Epidermal melanocyte (primary cell): ENCODE measurements around the gene DCP1B.

Experiments
- DNase-seq: peaks from one replicate; pipeline ENCODE4 v3.0.0; 2011; ENCODE audit warnings: low spot score; ENCODE audit not compliant: insufficient read length

The DCP1B gene

GRCh38 chr12:2004113-2004929, at the start of gene DCP1B:
TSS of gene DCP1B (minus strand) at chr12:2004457. CDS start at chr12:2004431, 26 bp downstream.
- DNase-seq, result peak; percentile 88

- no peak for DNase-seq
Measured at GRCh38 chr12:2053691-2054090, 49.4 kb upstream of the DCP1B start.

- no peak for DNase-seq
Measured at GRCh38 chr12:2052826-2053678, 48.8 kb upstream of the DCP1B start, which contains the start of gene CACNA1C. TSS of gene CACNA1C (plus strand) at chr12:2052987. CDS start at chr12:2053563, 576 bp downstream.

- no peak for DNase-seq
Measured at GRCh38 chr12:2051700-2052621, 47.7 kb upstream of the DCP1B start.

GRCh38 chr12:2049604-2050540, 45.6 kb upstream of the DCP1B start:
- DNase-seq, result no peak

- no peak for DNase-seq
Measured at GRCh38 chr12:2047752-2048151, 43.5 kb upstream of the DCP1B start.

- no peak for DNase-seq
Measured at GRCh38 chr12:2046957-2047356, 42.7 kb upstream of the DCP1B start.

GRCh38 chr12:2044165-2044564, 39.9 kb upstream of the DCP1B start:
- no peak for DNase-seq

- no peak for DNase-seq
Measured at GRCh38 chr12:2043054-2043453, 38.8 kb upstream of the DCP1B start.

- no peak for DNase-seq
Measured at GRCh38 chr12:2039034-2039433, 34.8 kb upstream of the DCP1B start.

- DNase-seq, result no peak
Measured at GRCh38 chr12:2035431-2036055, 31.3 kb upstream of the DCP1B start.

- DNase-seq, result peak; percentile 67
Measured at GRCh38 chr12:2034633-2035430, 30.6 kb upstream of the DCP1B start.

- no peak for DNase-seq
Measured at GRCh38 chr12:2032506-2032905, 28.2 kb upstream of the DCP1B start.

- no peak for DNase-seq
Measured at GRCh38 chr12:2029851-2030250, 25.6 kb upstream of the DCP1B start.

GRCh38 chr12:2027351-2027750, 23.1 kb upstream of the DCP1B start:
- no peak for DNase-seq

- DNase-seq, result no peak
Measured at GRCh38 chr12:2023365-2023764, 19.1 kb upstream of the DCP1B start.

GRCh38 chr12:2020511-2020910, 16.3 kb upstream of the DCP1B start:
- DNase-seq, result no peak

GRCh38 chr12:2019126-2019525, 14.9 kb upstream of the DCP1B start:
- DNase-seq, result no peak

GRCh38 chr12:2018391-2018790, 14.1 kb upstream of the DCP1B start:
- DNase-seq, result no peak
